ENCODE data around the gene USP2. TPM values are rescaled to one million over a fixed set of nuclear protein-coding genes. Genes with fewer than 3 reads are reported as not detected.

The USP2 gene
- total RNA-seq, 2 experiments from 2014 or later: 0.61 to 0.96 TPM

- no peaks in the 10 kb centered on the region for H3K9me3 Mint-ChIP-seq
- no peak overlapping the region for H3K27ac Mint-ChIP-seq
- no peak for TF ChIP-seq CTCF (IDR thresholded peaks at IDR 0.05)
- H3K27me3 Mint-ChIP-seq: peaks cover 18% of the 10 kb centered on the region
- CTCF ChIA-PET: interaction anchor here (1.0 to 4.9 kb wide), 5 partner anchors 8 to 34 kb away, joined by 3 to 37 read pairs (median 5); no protein-coding TSS in a partner anchor
- DNase-seq (no peak), ATAC-seq (no peak)
- H3K4me3 Mint-ChIP-seq: no peak overlapping the region
- POLR2A ChIA-PET: interaction anchor here (0.7 to 1.3 kb wide), 2 partner anchors 10 to 14 kb away, joined by 3 read pairs; no protein-coding TSS in a partner anchor
- peaks cover 6% of the 10 kb centered on the region for H3K4me1 Mint-ChIP-seq (ENCODE audit: low read depth)
- intact Hi-C loops (cut with micrococcal nuclease): no loop called here
- no peaks in the 10 kb centered on the region for H3K36me3 Mint-ChIP-seq (ENCODE audit: low read depth)
These were observed 33.4 kb downstream of the USP2 start for GRCh38 chr11:119347940-119348605.

DNA sequence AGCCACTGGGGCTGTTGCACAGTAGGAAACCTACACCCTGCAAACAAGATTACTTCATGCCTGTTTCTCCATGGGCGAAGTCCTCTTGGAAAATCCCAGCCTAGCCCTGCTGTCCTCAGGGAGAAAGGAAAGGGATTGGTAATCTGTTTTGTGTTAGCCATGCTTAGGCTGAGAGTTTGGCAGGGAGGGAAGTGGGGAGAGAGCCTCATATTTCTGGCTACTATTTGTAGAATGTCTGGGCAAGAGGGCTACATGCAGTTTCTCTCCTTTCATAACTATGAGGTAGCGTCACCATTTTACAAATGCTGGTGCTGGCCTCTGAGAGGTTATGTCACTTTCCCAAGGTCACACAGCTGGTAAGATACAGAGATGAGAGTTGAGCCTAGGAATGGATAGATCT lies 34.2 kb downstream of the USP2 start:
- Mint-ChIP-seq H3K36me3 (ENCODE audit: low read depth) (no peaks in the 10 kb centered on the region), H3K4me1 (ENCODE audit: low read depth) (peaks cover 6% of the 10 kb centered on the region), H3K9me3 (no peaks in the 10 kb centered on the region), H3K27me3 (peaks cover 18% of the 10 kb centered on the region), H3K27ac (no peak overlapping the region), H3K4me3 (no peak overlapping the region)
- ChIA-PET CTCF (interaction anchor here (1.3 to 4.9 kb wide), 4 partner anchors 9 to 35 kb away, joined by 3 to 37 read pairs (median 12); no protein-coding TSS in a partner anchor), POLR2A (no interaction called here)
- no peak for ATAC-seq
- no peak for TF ChIP-seq CTCF (IDR thresholded peaks at IDR 0.05)
- DNase-seq: no peak
- intact Hi-C loops (cut with micrococcal nuclease): no loop called here

- intact Hi-C loops (cut with micrococcal nuclease): no loop called here
- Mint-ChIP-seq H3K4me3 (no peak within 1 kb of the TSS), H3K27ac (no peak within 1 kb of the TSS), H3K4me1 (ENCODE audit: low read depth) (peaks cover 6% of the 10 kb centered on the region), H3K9me3 (no peaks in the 10 kb centered on the region), H3K27me3 (peaks cover 17% of the 10 kb centered on the region), H3K36me3 (ENCODE audit: low read depth) (no peaks in the 10 kb centered on the region)
- ChIA-PET POLR2A (no interaction called here), CTCF (interaction anchor here (1.1 to 4.9 kb wide), 3 partner anchors 8 to 128 kb away, joined by 3 to 37 read pairs (median 19); no protein-coding TSS in a partner anchor)
- no peak for ATAC-seq
- no peak for TF ChIP-seq CTCF (IDR thresholded peaks at IDR 0.05)
- no peak for DNase-seq
These were observed 34.9 kb downstream of the USP2 start, which contains the start of gene MFRP for GRCh38 chr11:119346605-119347004. Gene MFRP (minus strand): TSS chr11:119346705. CDS start chr11:119346513, 192 bp downstream.

DNA sequence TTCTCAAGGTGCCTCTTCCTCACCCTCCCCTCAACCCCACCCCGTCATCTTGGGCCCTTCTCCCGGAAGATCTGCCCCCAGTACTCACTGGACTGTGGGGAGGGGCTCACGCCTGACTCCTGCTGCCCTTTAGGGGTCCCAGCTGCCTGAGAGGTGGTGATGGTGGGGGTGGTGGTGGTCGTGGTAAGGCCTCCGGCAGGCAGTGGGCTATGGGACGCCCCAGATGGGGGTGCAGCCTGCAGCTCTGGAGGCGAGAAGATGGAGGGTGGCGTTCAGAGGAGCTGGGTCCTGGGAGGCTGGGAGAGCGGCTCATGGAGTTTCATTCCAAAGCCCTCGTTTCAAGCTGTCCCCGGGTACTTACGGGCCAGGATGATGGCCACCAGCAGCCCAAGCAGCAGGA lies 35.8 kb downstream of the USP2 start:
- peaks cover 22% of the 10 kb centered on the region for H3K27me3 Mint-ChIP-seq
- CTCF ChIA-PET: interaction anchor here (0.9 to 4.9 kb wide), 3 partner anchors 11 to 129 kb away, joined by 3 to 37 read pairs (median 3); no protein-coding TSS in a partner anchor
- ATAC-seq: no peak
- no peak for TF ChIP-seq CTCF (IDR thresholded peaks at IDR 0.05)
- H3K9me3 Mint-ChIP-seq: no peaks in the 10 kb centered on the region
- H3K27ac Mint-ChIP-seq: no peak overlapping the region
- no peak for DNase-seq
- intact Hi-C loops (cut with micrococcal nuclease): no loop called here
- POLR2A ChIA-PET: no interaction called here
- H3K4me1 Mint-ChIP-seq (ENCODE audit: low read depth): peaks cover 12% of the 10 kb centered on the region
- no peak overlapping the region for H3K4me3 Mint-ChIP-seq
- H3K36me3 Mint-ChIP-seq (ENCODE audit: low read depth): no peaks in the 10 kb centered on the region
